GM23338 (cell line): ENCODE data around the gene DDX39B. TPM values are rescaled to one million over a fixed set of nuclear protein-coding genes. Genes with fewer than 3 reads are reported as not detected.

Source experiments
- ATAC-seq: fragments of 200-7000 bp; cut with Tn5 transposase; 3 replicates; pipeline ENCODE4 v1.9.1; 2020
- DNase-seq: peaks from one replicate; pipeline ENCODE4 v3.0.0-alpha.2; 2015; ENCODE audit warnings: low spot score
- H2AFZ ChIP-seq: fragments of 200-600 bp; sonication (generic); 2 replicates; pipeline ENCODE4 v1.8.0; 2016; ENCODE audit warnings: antibody characterized with exemption, mild to moderate bottlenecking, moderate library complexity
- H3F3A ChIP-seq: fragments of 200-600 bp; sonication (generic); replicated peaks from 2 replicates; pipeline ENCODE4 v1.8.0; 2017; ENCODE audit warnings: antibody characterized with exemption, mixed run types, low read depth
- H3K27ac ChIP-seq: fragments of 200-600 bp; sonication (generic); 2 replicates; pipeline ENCODE4 v1.6.1; 2016; ENCODE audit warnings: low read depth
- H3K27me3 ChIP-seq: fragments of 200-600 bp; sonication (generic); 2 replicates; pipeline ENCODE4 v1.8.0; 2016; ENCODE audit warnings: mild to moderate bottlenecking, mixed run types, moderate library complexity; ENCODE audit not compliant: insufficient read depth
- H3K36me3 ChIP-seq: fragments of 200-600 bp; sonication (generic); 2 replicates; pipeline ENCODE4 v1.8.0; 2016; ENCODE audit warnings: mild to moderate bottlenecking; ENCODE audit not compliant: insufficient read depth
- H3K4me1 ChIP-seq: fragments of 200-600 bp; sonication (generic); 2 replicates; pipeline ENCODE4 v1.8.0; 2016; ENCODE audit warnings: mild to moderate bottlenecking, moderate library complexity; ENCODE audit not compliant: insufficient read depth
- H3K4me2 ChIP-seq: fragments of 200-600 bp; sonication (generic); 2 replicates; pipeline ENCODE4 v1.7.1; 2017; ENCODE audit warnings: mixed run types
- H3K4me3 ChIP-seq: fragments of 200-600 bp; sonication (generic); 2 replicates; pipeline ENCODE4 v1.6.1; 2016; ENCODE audit warnings: mixed run types
- H3K79me2 ChIP-seq: fragments of 200-600 bp; sonication (generic); replicated peaks from 2 replicates; pipeline ENCODE4 v1.8.0; 2017; ENCODE audit warnings: mild to moderate bottlenecking; ENCODE audit not compliant: insufficient read depth
- H3K9me2 ChIP-seq: fragments of 200-600 bp; sonication (generic); 2 replicates; pipeline ENCODE4 v1.8.0; 2017; ENCODE audit not compliant: insufficient read depth
- H4K20me1 ChIP-seq: fragments of 200-600 bp; sonication (generic); replicated peaks from 2 replicates; pipeline ENCODE4 v1.8.0; 2017; ENCODE audit warnings: mild to moderate bottlenecking; ENCODE audit not compliant: insufficient read depth
- H3K27ac Mint-ChIP-seq: 2 replicates; pipeline ENCODE4 v1.8.0; 2020; ENCODE audit warnings: inconsistent platforms, mild to moderate bottlenecking, moderate library complexity, mixed read lengths
- H3K27me3 Mint-ChIP-seq: 3 replicates; pipeline ENCODE4 v1.8.0; 2022; ENCODE audit warnings: low read depth, mild to moderate bottlenecking, moderate library complexity, mixed read lengths, inconsistent platforms; ENCODE audit not compliant: insufficient read depth, poor library complexity
- H3K36me3 Mint-ChIP-seq: 3 replicates; pipeline ENCODE4 v1.8.0; 2021; ENCODE audit warnings: low read depth, mild to moderate bottlenecking, inconsistent platforms, moderate library complexity, mixed read lengths
- H3K4me1 Mint-ChIP-seq: 3 replicates; pipeline ENCODE4 v1.8.0; 2020; ENCODE audit warnings: mild to moderate bottlenecking, inconsistent platforms, mixed read lengths
- H3K4me3 Mint-ChIP-seq: 3 replicates; pipeline ENCODE4 v1.8.0; 2021; ENCODE audit warnings: moderate library complexity, mild to moderate bottlenecking, inconsistent platforms, mixed read lengths
- H3K9me3 Mint-ChIP-seq: 3 replicates; pipeline ENCODE4 v1.8.0; 2020; ENCODE audit warnings: moderate library complexity, mild to moderate bottlenecking, inconsistent platforms, mixed read lengths
- CREB1 ChIP-seq: fragments of 250-450 bp; sonication (Bioruptor Pico); IDR thresholded peaks from 2 replicates; pipeline ENCODE4 v1.5.0; 2020; ENCODE audit warnings: low read depth, mild to moderate bottlenecking, moderate library complexity
- EZH2phosphoT487 ChIP-seq: fragments of 200-600 bp; sonication (generic); IDR thresholded peaks from one replicate; pipeline ENCODE4 v1.8.1; 2018; ENCODE audit warnings: antibody characterized with exemption; ENCODE audit not compliant: unreplicated experiment
- POLR2AphosphoS5 ChIP-seq: IDR thresholded peaks from 2 replicates; pipeline ENCODE4 v1.6.1; 2016; ENCODE audit warnings: antibody characterized with exemption, low read depth
- REST ChIP-seq: IDR thresholded peaks from one replicate; pipeline ENCODE4 v1.6.1; 2018; ENCODE audit warnings: antibody characterized with exemption; ENCODE audit not compliant: unreplicated experiment
- STAT1 ChIP-seq: IDR thresholded peaks from one replicate; pipeline ENCODE4 v1.6.1; 2016; ENCODE audit warnings: antibody characterized with exemption; ENCODE audit not compliant: unreplicated experiment
- polyA plus RNA-seq: library from polyadenylated mRNA; unstranded; fragments of >200 nt; fragmentation: Nextera tagmentation; extraction: Ambion mirVana; gene quantifications from 2 replicates; pipeline ENCODE4 v1.2.1, GENCODE V29; 2016
- total RNA-seq: library from RNA; depleted of rRNA; stranded (reverse); fragments of >200 nt; shearing (Covaris generic); gene quantifications from 2 replicates; pipeline ENCODE4 v1.2.3, GENCODE V29; 2014
- TF ChIP-seq, protein P1 (sequence below): fragments of 250-450 bp; sonication (Bioruptor Pico); IDR thresholded peaks from 2 replicates; pipeline ENCODE4 v1.5.0; 2020; ENCODE audit warnings: mild to moderate bottlenecking, moderate library complexity
- TF ChIP-seq, protein P2 (sequence below), 2 experiments: fragments of 200-600 bp in 1 of 2; sonication (generic) in 1 of 2; conservative IDR thresholded peaks; 2 replicates each; pipeline versions ENCODE4 v1.5.1 to v1.6.1; 2016 to 2017; ENCODE audit warnings: antibody characterized with exemption in 2 of 2, low read depth in 2 of 2, mild to moderate bottlenecking in 2 of 2, moderate library complexity in 1 of 2
- TF ChIP-seq, protein P3 (sequence below): IDR thresholded peaks from 2 replicates; pipeline ENCODE4 v1.6.1; 2016; ENCODE audit warnings: antibody characterized with exemption

Gene DDX39B
- total and polyA plus RNA-seq, 2 experiments from 2014 or later: 341 to 849 TPM

DNA sequence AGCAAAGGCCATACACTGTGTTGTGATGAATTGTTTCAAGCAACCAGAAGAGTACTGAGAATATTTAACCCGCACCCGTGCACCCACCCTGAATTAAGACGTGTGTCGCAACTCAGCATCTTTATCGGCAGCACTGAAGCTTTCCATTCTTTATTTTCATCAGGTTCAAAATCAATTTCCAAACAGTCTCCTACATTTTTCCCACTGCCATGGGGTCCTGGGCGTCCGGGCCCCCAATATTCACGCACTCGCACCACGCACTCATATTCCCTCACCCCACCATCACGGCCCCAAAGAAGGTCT, 38.6 kb upstream of the DDX39B start:
- Histone ChIP-seq H3K27me3 (peaks cover 20% of the 10 kb centered on the region), H3K79me2 (no peaks in the 10 kb centered on the region), H2AFZ (peak overlapping the region; percentile 99), H3K36me3 (no peaks in the 10 kb centered on the region), H3K4me2 (peak overlapping the region; percentile 96), H3K4me1 (peaks cover 4% of the 10 kb centered on the region; the same call in 1 of the 2 replicates), H3K27ac (no peak overlapping the region), H3K9me2 (no peaks in the 10 kb centered on the region), H3F3A (no peaks in the 10 kb centered on the region), H4K20me1 (no peaks in the 10 kb centered on the region), H3K4me3 (peak overlapping the region; percentile 95)
- Mint-ChIP-seq H3K27me3 (peaks cover 36% of the 10 kb centered on the region), H3K4me1 (peaks cover 21% of the 10 kb centered on the region), H3K9me3 (peaks cover 3% of the 10 kb centered on the region; the same call in 2 of the 3 replicates), H3K4me3 (peak overlapping the region; percentile 95), H3K27ac (no peak overlapping the region), H3K36me3 (no peaks in the 10 kb centered on the region)
- DNase-seq: no peak
- no peak for ATAC-seq
- TF ChIP-seq, protein P1, sequence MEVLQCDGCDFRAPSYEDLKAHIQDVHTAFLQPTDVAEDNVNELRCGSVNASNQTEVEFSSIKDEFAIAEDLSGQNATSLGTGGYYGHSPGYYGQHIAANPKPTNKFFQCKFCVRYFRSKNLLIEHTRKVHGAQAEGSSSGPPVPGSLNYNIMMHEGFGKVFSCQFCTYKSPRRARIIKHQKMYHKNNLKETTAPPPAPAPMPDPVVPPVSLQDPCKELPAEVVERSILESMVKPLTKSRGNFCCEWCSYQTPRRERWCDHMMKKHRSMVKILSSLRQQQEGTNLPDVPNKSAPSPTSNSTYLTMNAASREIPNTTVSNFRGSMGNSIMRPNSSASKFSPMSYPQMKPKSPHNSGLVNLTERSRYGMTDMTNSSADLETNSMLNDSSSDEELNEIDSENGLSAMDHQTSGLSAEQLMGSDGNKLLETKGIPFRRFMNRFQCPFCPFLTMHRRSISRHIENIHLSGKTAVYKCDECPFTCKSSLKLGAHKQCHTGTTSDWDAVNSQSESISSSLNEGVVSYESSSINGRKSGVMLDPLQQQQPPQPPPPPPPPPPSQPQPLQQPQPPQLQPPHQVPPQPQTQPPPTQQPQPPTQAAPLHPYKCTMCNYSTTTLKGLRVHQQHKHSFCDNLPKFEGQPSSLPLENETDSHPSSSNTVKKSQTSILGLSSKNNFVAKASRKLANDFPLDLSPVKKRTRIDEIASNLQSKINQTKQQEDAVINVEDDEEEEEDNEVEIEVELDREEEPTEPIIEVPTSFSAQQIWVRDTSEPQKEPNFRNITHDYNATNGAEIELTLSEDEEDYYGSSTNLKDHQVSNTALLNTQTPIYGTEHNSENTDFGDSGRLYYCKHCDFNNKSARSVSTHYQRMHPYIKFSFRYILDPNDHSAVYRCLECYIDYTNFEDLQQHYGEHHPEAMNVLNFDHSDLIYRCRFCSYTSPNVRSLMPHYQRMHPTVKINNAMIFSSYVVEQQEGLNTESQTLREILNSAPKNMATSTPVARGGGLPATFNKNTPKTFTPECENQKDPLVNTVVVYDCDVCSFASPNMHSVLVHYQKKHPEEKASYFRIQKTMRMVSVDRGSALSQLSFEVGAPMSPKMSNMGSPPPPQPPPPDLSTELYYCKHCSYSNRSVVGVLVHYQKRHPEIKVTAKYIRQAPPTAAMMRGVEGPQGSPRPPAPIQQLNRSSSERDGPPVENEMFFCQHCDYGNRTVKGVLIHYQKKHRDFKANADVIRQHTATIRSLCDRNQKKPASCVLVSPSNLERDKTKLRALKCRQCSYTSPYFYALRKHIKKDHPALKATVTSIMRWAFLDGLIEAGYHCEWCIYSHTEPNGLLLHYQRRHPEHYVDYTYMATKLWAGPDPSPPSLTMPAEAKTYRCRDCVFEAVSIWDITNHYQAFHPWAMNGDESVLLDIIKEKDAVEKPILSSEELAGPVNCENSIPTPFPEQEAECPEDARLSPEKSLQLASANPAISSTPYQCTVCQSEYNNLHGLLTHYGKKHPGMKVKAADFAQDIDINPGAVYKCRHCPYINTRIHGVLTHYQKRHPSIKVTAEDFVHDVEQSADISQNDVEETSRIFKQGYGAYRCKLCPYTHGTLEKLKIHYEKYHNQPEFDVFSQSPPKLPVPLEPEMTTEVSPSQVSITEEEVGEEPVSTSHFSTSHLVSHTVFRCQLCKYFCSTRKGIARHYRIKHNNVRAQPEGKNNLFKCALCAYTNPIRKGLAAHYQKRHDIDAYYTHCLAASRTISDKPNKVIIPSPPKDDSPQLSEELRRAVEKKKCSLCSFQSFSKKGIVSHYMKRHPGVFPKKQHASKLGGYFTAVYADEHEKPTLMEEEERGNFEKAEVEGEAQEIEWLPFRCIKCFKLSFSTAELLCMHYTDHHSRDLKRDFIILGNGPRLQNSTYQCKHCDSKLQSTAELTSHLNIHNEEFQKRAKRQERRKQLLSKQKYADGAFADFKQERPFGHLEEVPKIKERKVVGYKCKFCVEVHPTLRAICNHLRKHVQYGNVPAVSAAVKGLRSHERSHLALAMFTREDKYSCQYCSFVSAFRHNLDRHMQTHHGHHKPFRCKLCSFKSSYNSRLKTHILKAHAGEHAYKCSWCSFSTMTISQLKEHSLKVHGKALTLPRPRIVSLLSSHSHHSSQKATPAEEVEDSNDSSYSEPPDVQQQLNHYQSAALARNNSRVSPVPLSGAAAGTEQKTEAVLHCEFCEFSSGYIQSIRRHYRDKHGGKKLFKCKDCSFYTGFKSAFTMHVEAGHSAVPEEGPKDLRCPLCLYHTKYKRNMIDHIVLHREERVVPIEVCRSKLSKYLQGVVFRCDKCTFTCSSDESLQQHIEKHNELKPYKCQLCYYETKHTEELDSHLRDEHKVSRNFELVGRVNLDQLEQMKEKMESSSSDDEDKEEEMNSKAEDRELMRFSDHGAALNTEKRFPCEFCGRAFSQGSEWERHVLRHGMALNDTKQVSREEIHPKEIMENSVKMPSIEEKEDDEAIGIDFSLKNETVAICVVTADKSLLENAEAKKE: no peak
- TF ChIP-seq, protein P2, sequence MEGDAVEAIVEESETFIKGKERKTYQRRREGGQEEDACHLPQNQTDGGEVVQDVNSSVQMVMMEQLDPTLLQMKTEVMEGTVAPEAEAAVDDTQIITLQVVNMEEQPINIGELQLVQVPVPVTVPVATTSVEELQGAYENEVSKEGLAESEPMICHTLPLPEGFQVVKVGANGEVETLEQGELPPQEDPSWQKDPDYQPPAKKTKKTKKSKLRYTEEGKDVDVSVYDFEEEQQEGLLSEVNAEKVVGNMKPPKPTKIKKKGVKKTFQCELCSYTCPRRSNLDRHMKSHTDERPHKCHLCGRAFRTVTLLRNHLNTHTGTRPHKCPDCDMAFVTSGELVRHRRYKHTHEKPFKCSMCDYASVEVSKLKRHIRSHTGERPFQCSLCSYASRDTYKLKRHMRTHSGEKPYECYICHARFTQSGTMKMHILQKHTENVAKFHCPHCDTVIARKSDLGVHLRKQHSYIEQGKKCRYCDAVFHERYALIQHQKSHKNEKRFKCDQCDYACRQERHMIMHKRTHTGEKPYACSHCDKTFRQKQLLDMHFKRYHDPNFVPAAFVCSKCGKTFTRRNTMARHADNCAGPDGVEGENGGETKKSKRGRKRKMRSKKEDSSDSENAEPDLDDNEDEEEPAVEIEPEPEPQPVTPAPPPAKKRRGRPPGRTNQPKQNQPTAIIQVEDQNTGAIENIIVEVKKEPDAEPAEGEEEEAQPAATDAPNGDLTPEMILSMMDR (conservative IDR thresholded peaks at IDR 0.05; ENCODE audit: low read depth in 2 of 2): no peak
- no peak for TF ChIP-seq REST
- TF ChIP-seq STAT1: no peak
- no peak for TF ChIP-seq CREB1 (CRISPR knock-in tag)
- TF ChIP-seq EZH2phosphoT487: no peak
- TF ChIP-seq, protein P3, sequence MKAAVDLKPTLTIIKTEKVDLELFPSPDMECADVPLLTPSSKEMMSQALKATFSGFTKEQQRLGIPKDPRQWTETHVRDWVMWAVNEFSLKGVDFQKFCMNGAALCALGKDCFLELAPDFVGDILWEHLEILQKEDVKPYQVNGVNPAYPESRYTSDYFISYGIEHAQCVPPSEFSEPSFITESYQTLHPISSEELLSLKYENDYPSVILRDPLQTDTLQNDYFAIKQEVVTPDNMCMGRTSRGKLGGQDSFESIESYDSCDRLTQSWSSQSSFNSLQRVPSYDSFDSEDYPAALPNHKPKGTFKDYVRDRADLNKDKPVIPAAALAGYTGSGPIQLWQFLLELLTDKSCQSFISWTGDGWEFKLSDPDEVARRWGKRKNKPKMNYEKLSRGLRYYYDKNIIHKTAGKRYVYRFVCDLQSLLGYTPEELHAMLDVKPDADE: no peak
- TF ChIP-seq POLR2AphosphoS5: no peak
